RCC 7860 (cell line): Measurements from ENCODE around the gene DUOX2.

Source experiments
- DNase-seq: peaks from one replicate; pipeline ENCODE4 v3.0.0-alpha.2; 2015; ENCODE audit warnings: low spot score
- FAIRE-seq: peaks from 2 replicates; lab custom pipeline; 2012; peaks lifted over from hg19 to GRCh38; lab: Jason Lieb, UNC

The DUOX2 gene

DNA sequence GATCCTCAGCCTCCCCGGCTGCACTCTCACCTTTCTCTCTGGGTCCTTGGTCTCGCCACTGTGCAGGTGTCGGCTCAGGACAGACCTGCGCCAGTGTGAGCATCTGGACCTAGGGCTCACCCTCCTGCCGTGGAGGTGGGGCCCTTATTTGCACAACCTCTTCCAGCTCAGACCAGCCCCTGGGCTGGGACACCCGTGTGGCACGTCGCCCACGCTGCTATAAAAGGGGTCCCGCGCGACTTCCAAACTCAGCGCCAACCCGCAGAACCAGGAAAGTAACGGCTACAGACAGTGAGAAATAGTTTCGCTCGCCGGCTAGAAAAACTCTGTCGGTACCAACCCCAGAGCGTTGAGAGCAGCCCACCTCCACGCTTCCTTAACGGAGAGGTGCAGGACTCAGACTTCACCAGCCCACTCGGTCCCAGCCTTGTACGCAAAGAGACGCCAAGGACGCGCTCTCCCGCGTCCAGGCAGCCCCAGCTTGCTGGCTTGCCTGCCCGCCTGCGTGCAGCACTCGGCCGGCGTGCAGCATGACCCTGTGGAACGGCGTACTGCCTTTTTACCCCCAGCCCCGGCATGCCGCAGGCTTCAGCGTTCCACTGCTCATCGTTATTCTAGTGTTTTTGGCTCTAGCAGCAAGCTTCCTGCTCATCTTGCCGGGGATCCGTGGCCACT is at the start of gene DUOX2, which contains the start of gene DUOXA2:
DUOX2 (minus strand) TSS at position 97 of the 675 bp plus-strand sequence. CDS start 761 bp downstream, outside the sequence.
DUOXA2 (plus strand) TSS at position 251 of the 675 bp plus-strand sequence; CDS start at position 531, 280 bp downstream.
- no peak for FAIRE-seq
- no peak for DNase-seq

- FAIRE-seq (no peak), DNase-seq (no peak)
Measured at GRCh38 chr15:45163508-45163856, 49.5 kb upstream of the DUOX2 start.

GRCh38 chr15:45162771-45163507 is 49.0 kb upstream of the DUOX2 start:
- FAIRE-seq (no peak), DNase-seq (peak; percentile 68)

- DNase-seq (no peak), FAIRE-seq (no peak)
Measured at GRCh38 chr15:45161666-45162065, 47.7 kb upstream of the DUOX2 start.

GRCh38 chr15:45157974-45158373 is 44.0 kb upstream of the DUOX2 start:
- DNase-seq, result no peak
- FAIRE-seq, result no peak

DNA sequence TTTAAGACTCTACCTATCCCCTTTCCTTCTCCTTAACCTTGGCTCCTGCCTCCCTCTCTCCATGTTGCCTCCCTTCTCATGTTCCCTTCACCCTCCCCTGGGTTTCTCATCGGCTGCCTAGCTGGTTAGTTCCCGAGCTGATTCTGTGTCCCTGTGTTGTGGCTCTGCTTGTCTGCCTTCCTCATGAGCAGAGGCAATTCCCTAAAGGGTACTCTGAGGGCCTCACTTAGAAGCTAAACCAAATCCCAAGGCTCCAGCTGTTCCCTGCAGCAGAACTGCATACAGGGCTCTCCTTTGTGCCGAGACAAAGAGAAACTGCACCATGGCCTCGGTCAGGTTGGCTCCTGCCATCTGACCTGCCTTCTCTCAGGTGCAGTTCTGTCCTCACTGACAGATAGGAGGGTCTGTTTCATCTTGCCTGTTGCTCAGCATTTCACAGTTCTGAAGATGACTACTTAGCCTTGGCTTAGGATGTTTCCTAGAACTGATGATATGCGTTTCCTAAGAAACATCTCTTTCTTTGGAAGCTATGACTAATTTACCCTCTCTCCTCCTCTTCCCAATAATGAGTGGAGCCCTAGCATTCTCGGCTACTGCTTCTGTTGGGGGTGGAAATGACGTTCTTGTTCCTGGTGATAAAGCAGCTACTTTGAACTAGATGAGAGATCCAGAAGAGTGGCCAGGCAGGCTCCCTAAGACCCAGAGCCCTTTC is 42.9 kb upstream of the DUOX2 start:
- DNase-seq (no peak), FAIRE-seq (no peak)

GRCh38 chr15:45155739-45156138 is 41.8 kb upstream of the DUOX2 start:
- DNase-seq (no peak), FAIRE-seq (no peak)

GRCh38 chr15:45151998-45152828 is 38.2 kb upstream of the DUOX2 start:
- DNase-seq (no peak), FAIRE-seq (no peak)

DNA sequence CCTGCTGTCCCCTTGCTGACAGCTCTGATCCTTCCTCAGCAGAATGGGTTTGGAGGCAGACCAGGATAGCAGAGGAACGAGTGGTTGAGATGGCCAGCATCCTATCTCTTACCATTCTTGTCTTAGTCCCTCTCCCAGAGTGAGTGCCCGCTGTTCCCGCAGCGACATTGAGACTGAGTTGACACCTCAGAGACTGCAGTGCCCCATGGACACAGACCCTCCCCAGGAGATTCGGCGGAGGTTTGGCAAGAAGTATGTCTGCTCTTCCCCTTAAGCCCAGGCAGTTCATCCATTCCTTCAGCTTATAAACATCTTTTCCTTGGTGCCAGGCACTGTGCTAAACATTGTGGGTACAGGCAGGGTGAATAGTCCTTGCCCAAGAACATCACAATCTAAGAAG is 37.0 kb upstream of the DUOX2 start:
- DNase-seq, result no peak

DNA sequence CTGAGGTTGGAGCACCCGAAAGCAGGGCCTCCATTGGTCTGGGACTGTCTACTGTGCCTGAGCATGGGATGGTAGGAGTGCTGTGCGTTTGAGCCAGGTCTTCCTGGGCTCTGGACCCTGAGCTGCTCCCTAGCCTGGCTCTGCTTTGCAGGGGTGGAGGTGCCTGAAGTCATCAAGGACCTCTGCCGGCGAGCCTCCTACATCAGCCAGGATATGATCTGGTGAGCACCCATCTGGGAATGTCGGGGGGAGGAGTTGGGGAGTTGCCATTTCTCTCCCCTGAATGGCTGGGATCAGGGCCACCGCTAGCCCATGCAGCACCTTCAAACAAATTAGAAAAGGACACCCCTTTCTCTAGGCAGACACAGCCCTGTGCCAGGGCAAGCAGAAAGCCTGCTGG is 36.5 kb upstream of the DUOX2 start:
- FAIRE-seq, result no peak

More for the DNA sequence above, 37.0 kb upstream of the DUOX2 start:
- no peak for FAIRE-seq

DNA sequence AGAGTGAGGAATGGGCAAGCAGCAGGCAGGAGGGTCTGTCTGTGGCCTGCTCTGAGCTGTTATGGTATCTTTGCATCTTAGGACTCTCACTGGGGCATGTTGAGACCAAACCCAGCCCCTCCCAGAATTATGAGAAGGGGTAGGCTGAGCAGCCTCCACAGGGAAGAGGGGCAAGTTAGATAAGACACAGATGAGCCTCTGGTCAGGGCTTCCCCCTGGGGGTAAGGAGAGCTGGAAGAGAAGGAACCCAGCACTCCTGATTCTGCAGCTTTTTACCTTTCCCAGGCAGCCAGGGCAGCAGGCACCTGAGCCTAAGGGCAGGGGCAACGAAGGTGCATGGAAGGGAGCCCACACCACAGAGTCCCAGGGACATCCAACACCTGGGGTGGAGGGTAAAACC is 35.1 kb upstream of the DUOX2 start:
- FAIRE-seq (no peak), DNase-seq (no peak)

More for the DNA sequence above, 36.5 kb upstream of the DUOX2 start:
- no peak for DNase-seq

DNA sequence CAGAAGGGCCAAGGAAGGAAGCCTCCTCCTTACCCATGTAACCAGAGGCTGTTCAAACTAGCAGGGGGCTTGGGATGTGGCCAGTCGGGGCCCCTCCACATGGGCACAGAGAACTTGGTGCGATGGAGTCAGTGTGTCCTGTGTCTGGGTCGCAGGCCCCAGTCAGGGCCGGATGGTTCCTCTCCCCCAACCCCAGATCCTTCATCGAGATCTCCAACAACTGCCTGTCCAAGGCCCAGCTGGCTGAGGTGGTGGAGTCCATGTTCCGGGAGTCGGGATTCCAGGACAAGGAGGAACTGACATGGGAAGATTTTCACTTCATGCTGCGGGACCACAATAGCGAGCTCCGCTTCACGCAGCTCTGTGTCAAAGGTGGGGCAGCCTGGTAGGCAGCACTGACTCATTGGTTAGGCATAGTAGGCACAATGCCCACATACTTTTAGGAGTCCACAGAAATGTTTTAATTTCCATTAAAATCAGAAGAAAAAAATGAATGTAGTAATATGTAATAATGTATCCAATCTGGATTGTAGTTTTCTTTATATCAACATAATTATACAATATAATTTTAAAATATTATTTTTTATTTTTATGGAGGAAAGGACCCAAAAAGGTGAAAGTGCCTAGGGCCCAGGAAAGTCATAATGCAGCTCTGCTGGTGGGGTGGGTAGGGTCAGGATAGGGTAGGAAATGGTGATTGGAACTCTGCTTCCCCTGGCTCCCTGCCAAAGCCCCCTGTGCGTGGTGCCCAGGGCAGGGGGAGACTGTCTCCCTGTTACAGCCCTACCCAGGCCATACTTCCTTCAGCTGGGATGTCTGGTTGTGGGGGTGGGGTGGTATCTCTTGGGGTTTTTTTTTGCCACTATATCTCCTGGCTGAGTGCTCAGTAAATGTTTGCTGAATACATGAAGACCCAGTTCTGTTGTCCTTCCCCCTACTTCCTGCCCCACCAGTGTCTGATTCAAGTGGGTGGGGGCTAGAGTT is 34.4 kb upstream of the DUOX2 start:
- DNase-seq, result no peak
- no peak for FAIRE-seq

- FAIRE-seq (no peak), DNase-seq (no peak)
Measured at GRCh38 chr15:45147606-45148005, 33.6 kb upstream of the DUOX2 start.

DNA sequence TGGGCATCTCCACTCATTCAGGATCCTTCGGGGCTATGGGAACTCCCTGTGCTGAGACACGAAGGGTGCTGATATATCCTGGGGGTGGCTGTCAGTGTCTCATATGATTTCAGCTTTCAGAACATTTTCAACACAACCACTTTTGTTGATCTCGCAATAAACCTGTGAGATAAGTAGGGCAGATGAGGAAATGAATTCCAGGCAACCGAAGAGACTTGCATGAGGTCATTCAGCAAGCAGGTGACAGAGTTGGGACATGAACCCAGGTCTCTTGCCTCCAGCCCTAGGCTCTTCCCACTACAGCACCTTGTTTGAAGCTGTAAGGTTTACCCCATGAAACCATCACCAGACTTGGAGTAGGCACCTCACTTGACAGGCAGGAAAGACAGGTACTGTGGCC is 32.4 kb upstream of the DUOX2 start:
- DNase-seq, result no peak
- FAIRE-seq, result no peak

DNA sequence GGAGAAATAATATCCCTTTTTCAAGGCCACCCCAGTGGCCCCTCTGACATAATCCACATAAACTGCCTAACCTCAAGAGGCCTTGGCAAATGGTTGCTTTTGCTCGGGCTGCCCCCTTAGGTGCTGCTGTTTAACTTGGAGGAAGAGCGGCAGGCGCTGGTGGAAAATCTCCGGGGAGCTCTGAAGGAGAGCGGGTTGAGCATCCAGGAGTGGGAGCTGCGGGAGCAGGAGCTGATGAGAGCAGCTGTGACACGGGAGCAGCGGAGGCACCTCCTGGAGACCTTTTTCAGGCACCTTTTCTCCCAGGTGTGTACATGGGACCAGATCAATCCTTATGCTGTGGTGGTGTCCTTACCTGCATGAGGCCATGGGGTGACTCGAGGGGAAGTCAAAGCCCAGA is 30.8 kb upstream of the DUOX2 start:
- no peak for DNase-seq
- no peak for FAIRE-seq

- DNase-seq, result no peak
- FAIRE-seq, result no peak
Measured at GRCh38 chr15:45143946-45144345, 30.0 kb upstream of the DUOX2 start.

GRCh38 chr15:45143056-45143455 is 29.1 kb upstream of the DUOX2 start:
- DNase-seq (no peak), FAIRE-seq (no peak)

DNA sequence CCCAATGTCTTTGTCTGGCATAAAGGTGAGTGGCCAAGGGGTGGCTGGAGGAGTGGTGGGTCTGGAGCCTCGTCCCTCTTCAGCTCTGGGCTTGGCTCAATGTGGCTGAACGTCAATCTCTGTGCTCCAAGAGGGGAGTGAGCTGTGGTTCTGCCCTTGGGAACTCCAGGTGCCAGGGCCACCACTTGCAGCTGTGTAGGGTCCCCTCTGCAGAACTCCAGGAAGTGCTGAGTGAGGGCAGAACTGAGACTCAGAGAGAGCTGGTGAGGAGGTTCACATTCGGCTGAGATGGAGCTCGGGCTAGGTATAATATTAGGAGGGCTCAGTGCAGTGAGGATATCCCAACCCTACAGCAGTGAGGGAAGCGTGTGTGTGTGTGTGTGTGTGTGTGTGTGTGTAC is 27.4 kb upstream of the DUOX2 start:
- DNase-seq, result no peak
- no peak for FAIRE-seq

- FAIRE-seq, result no peak
Measured at GRCh38 chr15:45140557-45141250, 26.7 kb upstream of the DUOX2 start.

More at GRCh38 chr15:45140557-45141250, 26.7 kb upstream of the DUOX2 start:
- DNase-seq, result no peak
